ENCODE data around the gene AFF4. TPM values are rescaled to one million over a fixed set of nuclear protein-coding genes. Genes with fewer than 3 reads are reported as not detected.

AFF4 gene
- polyA plus RNA-seq, 3 donors, result 9.7 to 17.7 (median 17.6) TPM

GRCh38 chr5:132895719-132896305, 67.6 kb downstream of the AFF4 start:
- Mint-ChIP-seq H3K9me3 (no peaks in the 10 kb centered on the region), H3K27me3 (ENCODE audit: low read depth in 3 of 3) (no peaks in the 10 kb centered on the region), H3K27ac (no peak overlapping the region), H3K4me3 (no peak overlapping the region), H3K4me1 (no peaks in the 10 kb centered on the region), H3K36me3 (peaks cover 75 to 83% of the 10 kb centered on the region in 2 donors)
- Histone ChIP-seq H3K9ac (ENCODE audit: insufficient read depth, low read length, poor library complexity, severe bottlenecking) (no peak overlapping the region), H3K27me3 (ENCODE audit: control insufficient read depth in 2 of 2, insufficient read depth in 2 of 2, low read length in 2 of 2) (no peaks in the 10 kb centered on the region), H3K4me3 (replicated peaks in 1 of 3; ENCODE audit: low read depth in 2 of 3, low read length in 3 of 3) (no peak overlapping the region), H3K4me2 (replicated peaks; ENCODE audit: extremely low read depth, low read length, poor library complexity, severe bottlenecking) (no peak overlapping the region), H4K20me1 (ENCODE audit: insufficient read depth, low read length) (peaks cover 5% of the 10 kb centered on the region), H2AFZ (ENCODE audit: insufficient read depth, low read depth, low read length, poor library complexity, severe bottlenecking) (no peak overlapping the region), H3K36me3 (replicated peaks in 1 of 2; ENCODE audit: control insufficient read depth in 1 of 2, insufficient read depth in 2 of 2, low read length in 2 of 2) (peaks cover 89 to 97% of the 10 kb centered on the region in 2 donors), H3K4me1 (ENCODE audit: control insufficient read depth in 1 of 2, insufficient read depth in 2 of 2, low read length in 2 of 2) (no peaks in the 10 kb centered on the region), H3K9me3 (replicated peaks in 1 of 2; ENCODE audit: control insufficient read depth in 1 of 2, insufficient read depth in 1 of 2, low read length in 2 of 2) (no peaks in the 10 kb centered on the region), H3K79me2 (ENCODE audit: insufficient read depth, low read length) (no peaks in the 10 kb centered on the region), H3K27ac (ENCODE audit: low read depth in 1 of 2, low read length in 2 of 2) (no peak overlapping the region)
- intact Hi-C loops (cut with micrococcal nuclease), result no loop called here
- DNase-seq, result no peak
- no peak for TF ChIP-seq CTCF (IDR thresholded peaks at IDR 0.05)
- WGBS (ENCODE audit: insufficient coverage), result 100% methylated on average over 2 of the region's 4 CpGs

GRCh38 chr5:132890817-132891216, 72.6 kb downstream of the AFF4 start:
- no peak overlapping the region for H3K9ac ChIP-seq (ENCODE audit: insufficient read depth, low read length, poor library complexity, severe bottlenecking)
- Mint-ChIP-seq H3K36me3 (peaks cover 76 to 82% of the 10 kb centered on the region in 2 donors), H3K4me1 (no peaks in the 10 kb centered on the region), H3K4me3 (no peak overlapping the region), H3K27me3 (ENCODE audit: low read depth in 3 of 3) (no peaks in the 10 kb centered on the region), H3K27ac (no peak overlapping the region), H3K9me3 (no peaks in the 10 kb centered on the region)
- no peak overlapping the region for H2AFZ ChIP-seq (ENCODE audit: insufficient read depth, low read depth, low read length, poor library complexity, severe bottlenecking)
- H4K20me1 ChIP-seq (ENCODE audit: insufficient read depth, low read length), result no peaks in the 10 kb centered on the region
- intact Hi-C loops (cut with micrococcal nuclease), result no loop called here
- H3K27me3 ChIP-seq (ENCODE audit: control insufficient read depth in 2 of 2, insufficient read depth in 2 of 2, low read length in 2 of 2), result no peaks in the 10 kb centered on the region
- H3K9me3 ChIP-seq (replicated peaks in 1 of 2; ENCODE audit: control insufficient read depth in 1 of 2, insufficient read depth in 1 of 2, low read length in 2 of 2), result no peaks in the 10 kb centered on the region
- DNase-seq, result no peak
- H3K4me1 ChIP-seq (ENCODE audit: control insufficient read depth in 1 of 2, insufficient read depth in 2 of 2, low read length in 2 of 2), result no peaks in the 10 kb centered on the region
- TF ChIP-seq CTCF (IDR thresholded peaks at IDR 0.05), result no peak
- H3K36me3 ChIP-seq (replicated peaks in 1 of 2; ENCODE audit: control insufficient read depth in 1 of 2, insufficient read depth in 2 of 2, low read length in 2 of 2), result peaks cover 87 to 95% of the 10 kb centered on the region in 2 donors
- no peak overlapping the region for H3K4me2 ChIP-seq (replicated peaks; ENCODE audit: extremely low read depth, low read length, poor library complexity, severe bottlenecking)
- H3K4me3 ChIP-seq (replicated peaks in 1 of 3; ENCODE audit: low read depth in 2 of 3, low read length in 3 of 3), result no peak overlapping the region
- WGBS (ENCODE audit: insufficient coverage), result 100% methylated on average over 1 of the region's 4 CpGs
- H3K79me2 ChIP-seq (ENCODE audit: insufficient read depth, low read length), result no peaks in the 10 kb centered on the region
- H3K27ac ChIP-seq (ENCODE audit: low read depth in 1 of 2, low read length in 2 of 2), result no peak overlapping the region
